Spleen (tissue), 11 donors: ENCODE measurements around the gene KSR1. TPM values are rescaled to one million over a fixed set of nuclear protein-coding genes. Genes with fewer than 3 reads are reported as not detected.

Source experiments
- DNase-seq: peaks from one replicate; pipeline ENCODE4 v3.0.0-alpha.2; 2020
- H3K27ac ChIP-seq, 8 donors: fragments of 200-600 bp; sonication (generic) in 7 of 8; 1 replicate in 4 of 8; 2 replicates in 4 of 8; pipeline versions ENCODE4 v1.5.0 to v1.8.0; 2016 to 2021; ENCODE audit warnings: inconsistent platforms in 4 of 8, mild to moderate bottlenecking in 4 of 8, moderate library complexity in 1 of 8
- H3K27me3 ChIP-seq, 7 donors: fragments of 200-600 bp; sonication (generic) in 6 of 7; replicated peaks in 1 of 7; 1 replicate in 4 of 7; 2 replicates in 3 of 7; pipeline versions ENCODE4 v1.5.0 to v1.8.0; 2016 to 2021; ENCODE audit warnings: inconsistent platforms in 3 of 7, mild to moderate bottlenecking in 1 of 7
- H3K36me3 ChIP-seq, 6 donors: fragments of 200-600 bp; sonication (generic) in 5 of 6; 1 replicate in 4 of 6; 2 replicates in 2 of 6; pipeline versions ENCODE4 v1.5.0 to v1.8.0; 2016 to 2021; ENCODE audit warnings: inconsistent platforms in 2 of 6
- H3K4me1 ChIP-seq, 6 donors: fragments of 200-600 bp; sonication (generic) in 5 of 6; 1 replicate in 3 of 6; 2 replicates in 3 of 6; pipeline versions ENCODE4 v1.5.0 to v1.8.0; 2016 to 2021; ENCODE audit warnings: inconsistent platforms in 3 of 6
- H3K4me3 ChIP-seq, 8 donors: fragments of 200-600 bp; sonication (generic) in 7 of 8; 1 replicate in 4 of 8; 2 replicates in 4 of 8; pipeline versions ENCODE4 v1.5.0 to v1.8.0; 2016 to 2021; ENCODE audit warnings: inconsistent platforms in 4 of 8, mild to moderate bottlenecking in 4 of 8, moderate library complexity in 2 of 8
- H3K9me3 ChIP-seq, 8 donors: fragments of 200-600 bp; sonication (generic) in 7 of 8; 1 replicate in 4 of 8; 2 replicates in 4 of 8; pipeline versions ENCODE4 v1.5.0 to v1.8.0; 2016 to 2021; ENCODE audit warnings: inconsistent platforms in 4 of 8
- POLR2A ChIP-seq, 3 donors: fragments of 450-650 bp; IDR thresholded peaks; one replicate each; pipeline ENCODE4 v1.5.1; 2017; ENCODE audit warnings: antibody characterized with exemption in 3 of 3, mild to moderate bottlenecking in 1 of 3
- POLR2AphosphoS5 ChIP-seq, 3 donors: sonication (generic); formaldehyde crosslinking; IDR thresholded peaks; one replicate each; pipeline ENCODE4 v1.5.1; 2017; ENCODE audit warnings: antibody characterized with exemption in 3 of 3
- WGBS, 5 donors: extraction: QIAGEN DNeasy Blood & Tissue Kit in 3 of 5; methylation state at CpG; one replicate each; pipeline versions ENCODE4 v1.1.5 to v1.1.7; 2013 to 2018; 5-methylcytosine and 5-hydroxymethylcytosine counted together
- intact Hi-C: fragments of 100-400 bp; cut with DNase I; formaldehyde crosslinking; loops from one replicate; pipeline ENCODE4 v1.15.0; 2023; ENCODE audit warnings: low total_unique reads
- polyA plus RNA-seq, 3 donors: library from polyadenylated mRNA; stranded (reverse); fragments of 200-250 nt; gene quantifications; one replicate each; pipeline ENCODE4 v1.2.1, GENCODE V29; 2013
- total RNA-seq, 7 donors: library from RNA; depleted of rRNA in 3 of 7; stranded (reverse); fragments of >200 nt in 3 of 7; fragmentation: NEBNext Ultra II Directional in 4 of 7; extraction: Animal tissue kit (Norgen Biotek cat#: 25700) in 4 of 7; gene quantifications; one replicate each; pipeline versions ENCODE4 v1.1.0 to v1.2.1, GENCODE V29; 2016 to 2021
- TF ChIP-seq, protein P1 (sequence below), 11 experiments: fragments of 200-600 bp in 7 of 11; fragments of 450-650 bp in 4 of 11; sonication (generic) in 4 of 11; IDR thresholded peaks in 8 of 11; conservative IDR thresholded peaks in 3 of 11; 1 replicate in 7 of 11; 2 replicates in 4 of 11; pipeline versions ENCODE4 v1.4.0 to v1.8.0; 2016 to 2021; ENCODE audit warnings: antibody characterized with exemption in 11 of 11, inconsistent platforms in 4 of 11, mild to moderate bottlenecking in 1 of 11
- donor health status: healthy with polysubstance abuse.
- donor health status: DM: no; HTN: no; CAD: no; lungs with moderate emphysema.
- donor health status: DM: no; HTN: no; CAD: no.
- donor health status: Bipolar disorder and iron deficiency.
- donor health status: healthy.
- donor health status: DM: no; HTN: no; CAD: no.
- donor health status: DM: yes; HTN: yes; CAD: no.

KSR1 gene
- total and polyA plus RNA-seq, 10 donors, result 6.4 to 100 (median 46.0) TPM

DNA sequence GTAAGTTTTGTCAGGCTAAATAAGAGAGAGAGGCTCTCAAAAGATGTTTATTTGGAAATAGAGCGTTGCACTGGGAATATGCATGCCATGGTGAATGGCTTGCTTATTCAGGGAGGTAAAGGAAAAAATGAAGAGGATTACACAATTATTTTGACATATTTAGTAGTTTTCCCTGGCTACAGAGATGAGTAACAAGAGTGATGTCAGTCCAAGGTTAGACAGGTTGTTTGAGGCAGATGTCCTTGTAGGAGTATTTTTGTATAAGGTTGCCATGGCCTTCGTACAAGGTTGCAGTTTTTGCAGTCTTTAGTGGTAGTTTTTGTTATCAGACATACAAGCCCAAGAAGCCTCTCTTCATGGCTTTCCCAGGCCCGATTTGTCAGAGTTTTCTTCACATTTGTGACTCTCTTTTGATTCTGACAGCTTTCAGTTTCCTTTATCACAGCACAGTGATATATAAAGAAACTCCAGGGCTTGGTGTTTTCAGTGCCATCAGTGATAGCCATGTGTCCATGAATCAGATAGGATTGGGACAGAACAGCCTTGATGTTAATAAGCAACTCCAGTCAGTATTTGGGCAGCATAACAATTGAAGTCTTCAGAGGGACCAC lies 156.0 kb downstream of the KSR1 start:
- Histone ChIP-seq H3K4me1 (peaks cover 0 to 20% (median 5%) of the 10 kb centered on the region in 6 donors), H3K27me3 (no peaks in the 10 kb centered on the region), H3K9me3 (no peaks in the 10 kb centered on the region), H3K4me3 (no peak overlapping the region), H3K27ac (no peak overlapping the region), H3K36me3 (peaks cover 0 to 100% (median 84%) of the 10 kb centered on the region in 6 donors)
- intact Hi-C loops, result no loop called here
- 74 to 86% (median 80%) methylated on average over 3 of the region's 3 CpGs for WGBS, 5 donors
- no peak for DNase-seq
- TF ChIP-seq POLR2AphosphoS5 (IDR thresholded peaks at IDR 0.05), result no peak
- TF ChIP-seq POLR2A (IDR thresholded peaks at IDR 0.05), result no peak
- TF ChIP-seq, protein P1, sequence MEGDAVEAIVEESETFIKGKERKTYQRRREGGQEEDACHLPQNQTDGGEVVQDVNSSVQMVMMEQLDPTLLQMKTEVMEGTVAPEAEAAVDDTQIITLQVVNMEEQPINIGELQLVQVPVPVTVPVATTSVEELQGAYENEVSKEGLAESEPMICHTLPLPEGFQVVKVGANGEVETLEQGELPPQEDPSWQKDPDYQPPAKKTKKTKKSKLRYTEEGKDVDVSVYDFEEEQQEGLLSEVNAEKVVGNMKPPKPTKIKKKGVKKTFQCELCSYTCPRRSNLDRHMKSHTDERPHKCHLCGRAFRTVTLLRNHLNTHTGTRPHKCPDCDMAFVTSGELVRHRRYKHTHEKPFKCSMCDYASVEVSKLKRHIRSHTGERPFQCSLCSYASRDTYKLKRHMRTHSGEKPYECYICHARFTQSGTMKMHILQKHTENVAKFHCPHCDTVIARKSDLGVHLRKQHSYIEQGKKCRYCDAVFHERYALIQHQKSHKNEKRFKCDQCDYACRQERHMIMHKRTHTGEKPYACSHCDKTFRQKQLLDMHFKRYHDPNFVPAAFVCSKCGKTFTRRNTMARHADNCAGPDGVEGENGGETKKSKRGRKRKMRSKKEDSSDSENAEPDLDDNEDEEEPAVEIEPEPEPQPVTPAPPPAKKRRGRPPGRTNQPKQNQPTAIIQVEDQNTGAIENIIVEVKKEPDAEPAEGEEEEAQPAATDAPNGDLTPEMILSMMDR (IDR thresholded peaks at IDR 0.05 in 8 of 11, conservative IDR thresholded peaks at IDR 0.05 in 3 of 11), result no peak

DNA sequence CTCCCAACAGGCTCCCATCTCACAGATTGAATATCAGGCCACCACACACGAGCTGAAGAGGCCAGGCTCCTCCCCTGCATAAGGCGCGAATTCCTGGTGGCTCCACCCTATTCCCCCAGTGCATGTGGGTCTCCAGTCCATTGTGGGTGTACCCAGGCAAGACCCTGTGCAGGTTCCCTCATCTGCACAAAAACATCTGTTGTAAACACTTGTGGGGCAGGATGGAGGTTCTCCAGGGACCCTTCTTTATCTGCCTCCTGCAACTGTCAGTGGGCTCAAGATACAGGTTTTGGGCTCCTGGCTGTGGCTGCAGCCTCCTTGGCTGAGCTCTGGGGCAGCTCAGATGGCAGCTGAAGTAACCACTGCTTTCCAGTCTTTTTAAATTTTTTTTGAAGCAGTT lies 157.2 kb downstream of the KSR1 start:
- peaks cover 0 to 20% (median 5%) of the 10 kb centered on the region in 6 donors for H3K4me1 ChIP-seq
- no peak overlapping the region for H3K27ac ChIP-seq
- 62 to 88% (median 83%) methylated on average over 3 of the region's 3 CpGs for WGBS, 5 donors
- no peaks in the 10 kb centered on the region for H3K9me3 ChIP-seq
- H3K4me3 ChIP-seq, result no peak overlapping the region
- DNase-seq, result peak; percentile 47
- peaks cover 0 to 100% (median 84%) of the 10 kb centered on the region in 6 donors for H3K36me3 ChIP-seq
- no peaks in the 10 kb centered on the region for H3K27me3 ChIP-seq
- TF ChIP-seq POLR2A (IDR thresholded peaks at IDR 0.05), result no peak
- TF ChIP-seq POLR2AphosphoS5 (IDR thresholded peaks at IDR 0.05), result no peak
- TF ChIP-seq, protein P1 (IDR thresholded peaks at IDR 0.05 in 8 of 11, conservative IDR thresholded peaks at IDR 0.05 in 3 of 11), result no peak
- intact Hi-C loops, result no loop called here

DNA sequence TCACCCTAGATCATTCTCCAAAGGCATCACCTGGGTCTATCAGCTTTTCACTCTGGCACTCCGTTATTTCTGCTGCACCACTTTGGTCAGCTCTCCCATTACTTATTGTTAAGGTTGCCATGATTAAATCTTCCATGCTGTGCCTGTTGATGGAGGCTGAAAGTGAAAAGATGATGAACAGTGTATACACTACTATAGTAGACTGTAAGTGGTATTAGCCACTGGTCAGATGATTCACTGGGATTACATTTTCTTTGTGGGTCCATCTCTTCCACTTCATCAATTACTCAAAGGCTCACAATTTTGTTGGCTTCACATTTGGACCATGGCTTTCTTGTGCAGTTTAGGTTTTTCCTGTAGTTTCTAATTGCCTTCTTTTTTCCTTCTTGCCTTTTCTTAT lies 158.9 kb downstream of the KSR1 start:
- no peak for DNase-seq
- intact Hi-C loops, result no loop called here
- Histone ChIP-seq H3K36me3 (peaks cover 0 to 100% (median 78%) of the 10 kb centered on the region in 6 donors), H3K4me3 (no peak overlapping the region), H3K27me3 (no peaks in the 10 kb centered on the region), H3K4me1 (peaks cover 0 to 14% (median 1%) of the 10 kb centered on the region in 6 donors), H3K27ac (no peak overlapping the region), H3K9me3 (no peaks in the 10 kb centered on the region)
- WGBS, 5 donors, result 91 to 100% (median 94%) methylated on average over 1 of the region's 1 CpG
- no peak for TF ChIP-seq POLR2AphosphoS5 (IDR thresholded peaks at IDR 0.05)
- TF ChIP-seq, protein P1 (IDR thresholded peaks at IDR 0.05 in 8 of 11, conservative IDR thresholded peaks at IDR 0.05 in 3 of 11), result no peak
- TF ChIP-seq POLR2A (IDR thresholded peaks at IDR 0.05), result no peak

DNA sequence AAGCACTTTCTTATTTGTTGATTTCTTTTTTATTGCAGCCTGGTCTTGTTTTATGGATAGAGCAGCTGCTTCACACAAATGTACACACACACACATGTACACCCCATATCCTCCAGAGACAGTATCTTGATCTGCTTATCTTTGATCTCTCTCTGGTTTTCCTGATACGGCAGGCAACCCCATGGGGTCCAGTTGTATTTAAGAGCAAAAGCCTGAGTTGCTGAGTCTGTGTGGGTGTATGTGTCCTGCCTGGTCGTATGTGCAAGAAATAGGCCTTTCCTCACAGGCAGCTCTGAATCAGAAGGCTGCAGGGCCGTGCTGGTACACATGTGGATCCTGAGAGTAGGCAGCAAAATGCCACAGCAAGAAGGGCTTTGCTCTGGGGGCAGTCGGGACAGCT lies 160.2 kb downstream of the KSR1 start:
- no peak overlapping the region for H3K27ac ChIP-seq
- peaks cover 0 to 100% (median 76%) of the 10 kb centered on the region in 6 donors for H3K36me3 ChIP-seq
- H3K9me3 ChIP-seq, result no peaks in the 10 kb centered on the region
- H3K4me3 ChIP-seq, result no peak overlapping the region
- H3K27me3 ChIP-seq, result no peaks in the 10 kb centered on the region
- DNase-seq, result no peak
- 58 to 65% (median 62%) methylated on average over 4 of the region's 4 CpGs for WGBS, 5 donors
- no peak for TF ChIP-seq POLR2AphosphoS5 (IDR thresholded peaks at IDR 0.05)
- TF ChIP-seq, protein P1 (IDR thresholded peaks at IDR 0.05 in 8 of 11, conservative IDR thresholded peaks at IDR 0.05 in 3 of 11), result no peak
- TF ChIP-seq POLR2A (IDR thresholded peaks at IDR 0.05), result no peak
- intact Hi-C loops, result no loop called here
- H3K4me1 ChIP-seq, result peaks cover 0 to 17% (median 0%) of the 10 kb centered on the region in 6 donors
